Measurements from ENCODE around the gene CREBBP. TPM values are rescaled to one million over a fixed set of nuclear protein-coding genes. Genes with fewer than 3 reads are reported as not detected.

The CREBBP gene
- total and polyA plus RNA-seq, 9 donors = 35.6 to 94.5 (median 78.3) TPM

- peak overlapping the region; percentile 99 for H3K4me3 ChIP-seq
- no peaks in the 10 kb centered on the region for H3K9me3 ChIP-seq
- no peaks in the 10 kb centered on the region for H3K27me3 ChIP-seq
- H3K27ac ChIP-seq = peak overlapping the region in 1 of 2 donors; percentile 94
- 1% methylated on average over 46 to 50 of the region's 50 CpGs for WGBS, 3 donors
- H3K36me3 ChIP-seq = no peaks in the 10 kb centered on the region
- peak in 1 of 5 donors; percentile 51 for DNase-seq
- H3K4me1 ChIP-seq (ENCODE audit: insufficient read depth) = peaks cover 21% of the 10 kb centered on the region
- TF ChIP-seq EP300 (IDR thresholded peaks at IDR 0.05) = no peak
- no peak for TF ChIP-seq POLR2A (IDR thresholded peaks at IDR 0.05)
- TF ChIP-seq CTCF (IDR thresholded peaks at IDR 0.05) = no peak
- intact Hi-C loops (cut with DNase I) = loop anchor here in 2 of 4 donors (5.0 to 10.0 kb wide), 3 partner anchors 73 to 187 kb away; no protein-coding TSS in a partner anchor
Measured at GRCh38 chr16:3879258-3879886, 1.1 kb downstream of the CREBBP start.

- Histone ChIP-seq H3K4me3 (peak overlapping the region; percentile 99), H3K4me1 (ENCODE audit: insufficient read depth) (peaks cover 24% of the 10 kb centered on the region), H3K36me3 (no peaks in the 10 kb centered on the region), H3K9me3 (no peaks in the 10 kb centered on the region), H3K27ac (no peak overlapping the region), H3K27me3 (no peaks in the 10 kb centered on the region)
- intact Hi-C loops (cut with DNase I) = loop anchor here in 2 of 4 donors (5.0 to 10.0 kb wide), 3 partner anchors 74 to 186 kb away; no protein-coding TSS in a partner anchor
- 2 to 4% (median 4%) methylated on average over 8 of the region's 8 CpGs for WGBS, 3 donors
- TF ChIP-seq EP300 (IDR thresholded peaks at IDR 0.05) (no peak), CTCF (IDR thresholded peaks at IDR 0.05) (no peak), POLR2A (IDR thresholded peaks at IDR 0.05) (no peak)
- DNase-seq = no peak
Measured at GRCh38 chr16:3878610-3879009, 1.9 kb downstream of the CREBBP start.

GRCh38 chr16:3876695-3877094, 3.8 kb downstream of the CREBBP start:
- Histone ChIP-seq H3K4me3 (no peak overlapping the region), H3K27me3 (no peaks in the 10 kb centered on the region), H3K9me3 (no peaks in the 10 kb centered on the region), H3K27ac (no peak overlapping the region), H3K36me3 (no peaks in the 10 kb centered on the region), H3K4me1 (ENCODE audit: insufficient read depth) (peaks cover 36% of the 10 kb centered on the region)
- 43 to 48% (median 44%) methylated on average over 6 of the region's 6 CpGs for WGBS, 3 donors
- TF ChIP-seq CTCF (IDR thresholded peaks at IDR 0.05) (no peak), POLR2A (IDR thresholded peaks at IDR 0.05) (no peak), EP300 (IDR thresholded peaks at IDR 0.05) (no peak)
- intact Hi-C loops (cut with DNase I) = loop anchor here in 2 of 4 donors (5.0 to 10.0 kb wide), 3 partner anchors 76 to 184 kb away; no protein-coding TSS in a partner anchor
- DNase-seq = no peak

- TF ChIP-seq CTCF (IDR thresholded peaks at IDR 0.05) (no peak), POLR2A (IDR thresholded peaks at IDR 0.05) (no peak), EP300 (IDR thresholded peaks at IDR 0.05) (no peak)
- Histone ChIP-seq H3K36me3 (no peaks in the 10 kb centered on the region), H3K27me3 (no peaks in the 10 kb centered on the region), H3K4me3 (no peak overlapping the region), H3K27ac (no peak overlapping the region), H3K9me3 (no peaks in the 10 kb centered on the region), H3K4me1 (ENCODE audit: insufficient read depth) (peaks cover 37% of the 10 kb centered on the region)
- DNase-seq = no peak
- intact Hi-C loops (cut with DNase I) = loop anchor here in 2 of 4 donors (5.0 to 10.0 kb wide), 3 partner anchors 76 to 184 kb away; no protein-coding TSS in a partner anchor
Measured at GRCh38 chr16:3876160-3876559, 4.4 kb downstream of the CREBBP start.
